Esophagus mucosa (tissue), 1 donor: Measurements from ENCODE around the gene CHST12. TPM values are rescaled to one million over a fixed set of nuclear protein-coding genes. Genes with fewer than 3 reads are reported as not detected.
"Not testable (repeated sequence)": the region's sequence is repeated elsewhere in the genome, so short reads cannot be mapped to it uniquely, and the experiment has no call there.

Experiments
- ATAC-seq: fragments of 200-7000 bp; cut with Tn5 transposase; one replicate; pipeline ENCODE4 v1.9.1; 2020
- total RNA-seq: library from RNA; stranded (reverse); gene quantifications from one replicate; pipeline ENCODE4 v1.2.4, GENCODE V29; 2023
- donor health status: DM: yes; HTN: yes; CAD: no.

The CHST12 gene
- total RNA-seq, 1 donor from 2014 or later = 4.1 TPM

GRCh38 chr7:2379161-2379560 lies 24.2 kb upstream of the CHST12 start:
- ATAC-seq = no peak

- ATAC-seq = no peak
Measured at GRCh38 chr7:2379821-2380450, 23.5 kb upstream of the CHST12 start.

GRCh38 chr7:2380461-2380860 lies 22.9 kb upstream of the CHST12 start:
- no peak for ATAC-seq

- no peak for ATAC-seq
Measured at GRCh38 chr7:2381227-2381626, 22.2 kb upstream of the CHST12 start.

GRCh38 chr7:2381881-2382509 lies 21.4 kb upstream of the CHST12 start:
- ATAC-seq = no peak

GRCh38 chr7:2383543-2384274 lies 19.7 kb upstream of the CHST12 start:
- peak; percentile 6 for ATAC-seq

- ATAC-seq = no peak
Measured at GRCh38 chr7:2384354-2385243, 18.8 kb upstream of the CHST12 start.

GRCh38 chr7:2386122-2386521 lies 17.3 kb upstream of the CHST12 start:
- ATAC-seq = not testable (repeated sequence)

GRCh38 chr7:2386964-2387669 lies 16.3 kb upstream of the CHST12 start:
- ATAC-seq = no peak

GRCh38 chr7:2387897-2388636 lies 15.3 kb upstream of the CHST12 start:
- ATAC-seq = peak; percentile 52

GRCh38 chr7:2388637-2388954 lies 14.8 kb upstream of the CHST12 start:
- no peak for ATAC-seq

GRCh38 chr7:2390020-2390816 lies 13.2 kb upstream of the CHST12 start:
- ATAC-seq = peak; percentile 32

- no peak for ATAC-seq
Measured at GRCh38 chr7:2393706-2394105, 9.7 kb upstream of the CHST12 start.

GRCh38 chr7:2394566-2395082 lies 8.8 kb upstream of the CHST12 start:
- no peak for ATAC-seq

GRCh38 chr7:2398506-2398905 lies 4.9 kb upstream of the CHST12 start:
- no peak for ATAC-seq

GRCh38 chr7:2399848-2400587 lies 3.4 kb upstream of the CHST12 start:
- no peak for ATAC-seq

- no peak for ATAC-seq
Measured at GRCh38 chr7:2402687-2403013, 761 bp upstream of the CHST12 start.

GRCh38 chr7:2403718-2404648 lies 572 bp downstream of the CHST12 start:
- peak; percentile 40 for ATAC-seq

- ATAC-seq = no peak
Measured at GRCh38 chr7:2404714-2405119, 1.3 kb downstream of the CHST12 start.
